HepG2 (cell line): Measurements from ENCODE around the gene SNCAIP. TPM values are rescaled to one million over a fixed set of nuclear protein-coding genes. Genes with fewer than 3 reads are reported as not detected.

ENCODE experiments used
- ATAC-seq: fragments of 200-7000 bp; cut with Tn5 transposase; 3 replicates; pipeline ENCODE4 v1.9.1; 2020; ENCODE audit warnings: mild to moderate bottlenecking, moderate library complexity
- BruUV-seq: library from RNA; stranded (reverse); fragments of 400-500 nt; replicated peaks from 2 replicates; lab custom pipeline; 2021; lab: Mats Ljungman, UMichigan
- CTCF ChIA-PET: fragments of 300-600 bp; formaldehyde crosslinking; extraction: SDS; loops from one replicate; lab custom pipeline; 2021; ENCODE audit warnings: low total read pairs, inconsistent platforms, low intra/inter-chr PET ratio; lab: Yijun Ruan, JAX
- POLR2A ChIA-PET: fragments of 350-600 bp; sonication (Branson Sonifier 250); formaldehyde crosslinking; loops from one replicate; lab custom pipeline; 2020; ENCODE audit warnings: antibody characterized with exemption, inconsistent platforms; lab: Yijun Ruan, JAX
- DNase-seq: peaks from one replicate; pipeline ENCODE4 v3.0.0-alpha.2; 2015; ENCODE audit warnings: low spot score
- FAIRE-seq: peaks from 3 replicates; lab custom pipeline; 2011; peaks lifted over from hg19 to GRCh38; lab: Jason Lieb, UNC
- H2AFZ ChIP-seq: one replicate; pipeline ENCODE4 v1.6.1; 2011; ENCODE audit warnings: low read length, inconsistent platforms
- H3K27ac ChIP-seq: fragments of 300-600 bp; 3 replicates; pipeline ENCODE4 v1.8.0; 2011; ENCODE audit warnings: mixed run types, mild to moderate bottlenecking, mixed read lengths, low read length, inconsistent platforms; ENCODE audit not compliant: insufficient read depth; ENCODE audit errors: extremely low read length
- H3K27me3 ChIP-seq, 2 experiments: fragments of 200-600 bp in 1 of 2; 2 replicates in 1 of 2; 3 replicates in 1 of 2; pipeline versions ENCODE4 v1.6.0 to v1.8.0; 2011; ENCODE audit warnings: low read length in 2 of 2, mild to moderate bottlenecking in 2 of 2, moderate library complexity in 2 of 2, inconsistent platforms in 1 of 2; ENCODE audit not compliant: insufficient read depth in 2 of 2, control insufficient read depth in 1 of 2
- H3K36me3 ChIP-seq, 2 experiments: fragments of 200-600 bp in 1 of 2; replicated peaks in 1 of 2; 2 replicates in 1 of 2; 3 replicates in 1 of 2; pipeline versions ENCODE4 v1.5.1 to v1.8.0; 2011; ENCODE audit warnings: low read length in 2 of 2, inconsistent platforms in 1 of 2; ENCODE audit not compliant: insufficient read depth in 2 of 2, control insufficient read depth in 1 of 2
- H3K4me1 ChIP-seq: 2 replicates; pipeline ENCODE4 v1.5.1; 2012; ENCODE audit warnings: low read length, inconsistent platforms; ENCODE audit not compliant: insufficient read depth
- H3K4me2 ChIP-seq: 2 replicates; pipeline ENCODE4 v1.6.0; 2011; ENCODE audit warnings: low read depth, low read length, inconsistent platforms
- H3K4me3 ChIP-seq, 3 experiments: fragments of 200-600 bp in 1 of 3; sonication (generic), shearing (Covaris generic) in 1 of 3; replicated peaks in 1 of 3; 2 replicates each; pipeline ENCODE4 v1.5.1; 2011 to 2016; ENCODE audit warnings: low read length in 3 of 3, inconsistent platforms in 2 of 3, low read depth in 2 of 3, mild to moderate bottlenecking in 2 of 3, control low read depth in 1 of 3, mixed read lengths in 1 of 3; ENCODE audit not compliant: insufficient read depth in 1 of 3
- H3K79me2 ChIP-seq: one replicate; pipeline ENCODE4 v1.6.1; 2011; ENCODE audit warnings: low read length, inconsistent platforms; ENCODE audit not compliant: insufficient read depth
- H3K9ac ChIP-seq: 2 replicates; pipeline ENCODE4 v1.6.0; 2011; ENCODE audit warnings: mild to moderate bottlenecking, low read depth, low read length, inconsistent platforms; ENCODE audit not compliant: insufficient read depth
- H3K9me3 ChIP-seq: 2 replicates; pipeline ENCODE4 v1.5.1; 2012; ENCODE audit warnings: mild to moderate bottlenecking, low read length
- H4K20me1 ChIP-seq: 2 replicates; pipeline ENCODE4 v1.6.0; 2011; ENCODE audit warnings: inconsistent platforms, mild to moderate bottlenecking, low read length, moderate library complexity; ENCODE audit not compliant: insufficient read depth
- ARHGAP35 ChIP-seq: sonication (generic); formaldehyde crosslinking; IDR thresholded peaks from 2 replicates; pipeline ENCODE4 v1.9.0; 2022; ENCODE audit warnings: mild to moderate bottlenecking, inconsistent platforms, moderate library complexity, missing genetic modification reagents, borderline replicate concordance
- FOXC1 ChIP-seq: sonication (generic); formaldehyde crosslinking; IDR thresholded peaks from 2 replicates; pipeline ENCODE4 v1.8.0; 2022; ENCODE audit warnings: mild to moderate bottlenecking, missing genetic modification reagents, borderline replicate concordance
- GTF3A ChIP-seq: sonication (generic); formaldehyde crosslinking; conservative IDR thresholded peaks from 2 replicates; pipeline ENCODE4 v1.4.0; 2020; ENCODE audit warnings: mild to moderate bottlenecking, missing genetic modification reagents
- JUNB ChIP-seq: sonication (generic); formaldehyde crosslinking; IDR thresholded peaks from 2 replicates; pipeline ENCODE4 v1.8.0; 2022; ENCODE audit warnings: missing genetic modification reagents, mild to moderate bottlenecking, borderline replicate concordance
- MIXL1 ChIP-seq: IDR thresholded peaks from 2 replicates; pipeline ENCODE4 v1.6.1; 2016
- NFE2 ChIP-seq: sonication (generic); formaldehyde crosslinking; IDR thresholded peaks from 2 replicates; pipeline ENCODE4 v1.4.0; 2020; ENCODE audit warnings: missing genetic modification reagents
- NR2C2 ChIP-seq: sonication (generic); formaldehyde crosslinking; IDR thresholded peaks from 2 replicates; pipeline ENCODE4 v1.4.0; 2020; ENCODE audit warnings: missing genetic modification reagents, mild to moderate bottlenecking, moderate library complexity, borderline replicate concordance
- PAF1 ChIP-seq: IDR thresholded peaks from 2 replicates; pipeline ENCODE4 v1.6.1; 2016; ENCODE audit warnings: missing genetic modification reagents, missing compliant biosample characterization
- SAFB2 ChIP-seq: sonication (generic); formaldehyde crosslinking; IDR thresholded peaks from 2 replicates; pipeline ENCODE4 v1.5.1; 2020; ENCODE audit warnings: missing genetic modification reagents, low read depth, mild to moderate bottlenecking, borderline replicate concordance
- SNRNP70 ChIP-seq: fragments of 200-400 bp; formaldehyde crosslinking; IDR thresholded peaks from 2 replicates; pipeline ENCODE4 v1.6.1; 2017; ENCODE audit warnings: mild to moderate bottlenecking, low read depth, low read length, moderate library complexity
- TAF15 ChIP-seq: fragments of 200-400 bp; formaldehyde crosslinking; IDR thresholded peaks from one replicate; pipeline ENCODE4 v1.6.1; 2018; ENCODE audit warnings: mild to moderate bottlenecking, low read depth, low read length; ENCODE audit not compliant: poor library complexity, severe bottlenecking
- ZNF567 ChIP-seq: sonication (generic); formaldehyde crosslinking; IDR thresholded peaks from 2 replicates; pipeline ENCODE4 v1.8.1; 2023; ENCODE audit warnings: mild to moderate bottlenecking, missing genetic modification reagents, borderline replicate concordance
- ZNF629 ChIP-seq: sonication (generic); formaldehyde crosslinking; conservative IDR thresholded peaks from 2 replicates; pipeline ENCODE4 v1.5.0; 2020; ENCODE audit warnings: missing genetic modification reagents
- WGBS: methylation state at CpG from one replicate; pipeline ENCODE4 v1.1.6; 2017; ENCODE audit warnings: low lambda C conversion rate; 5-methylcytosine and 5-hydroxymethylcytosine counted together
- in situ Hi-C: cut with HindIII; loops from 2 replicates; pipeline ENCODE4 v1.10.0; 2017; ENCODE audit warnings: low pct_unique_long_range_greater_than_20kb; ENCODE audit not compliant: extremely low pct_ligation_motif_present
- intact Hi-C: fragments of 100-400 bp; cut with micrococcal nuclease; formaldehyde crosslinking; loops from one replicate; pipeline ENCODE4 v1.10.0; 2022; ENCODE audit not compliant: unreplicated experiment
- polyA plus RNA-seq, 8 experiments: library from polyadenylated mRNA; depleted of rRNA in 3 of 8; stranded (reverse) in 7 of 8; unstranded in 1 of 8; fragments of >200 nt; fragmentation: Illumina TruSeq in 4 of 8; extraction: Trizol in 4 of 8; gene quantifications; 2 replicates each; pipeline versions ENCODE4 v1.2.1 to v1.2.3, GENCODE V29; 2011 to 2016; ENCODE audit warnings: low read depth in 4 of 8, missing spikeins in 1 of 8, mixed read lengths in 1 of 8; ENCODE audit not compliant: insufficient read depth in 1 of 8
- total RNA-seq, 5 experiments: library from RNA; depleted of rRNA; stranded (reverse); fragments of >200 nt; fragmentation: Illumina TruSeq; extraction: Trizol; gene quantifications; 2 replicates each; pipeline ENCODE4 v1.2.3, GENCODE V29; 2016; ENCODE audit warnings: low read depth in 1 of 5
- TF ChIP-seq, protein P1 (sequence below): sonication (generic); formaldehyde crosslinking; IDR thresholded peaks from 2 replicates; pipeline ENCODE4 v1.9.0; 2021; ENCODE audit warnings: mild to moderate bottlenecking, missing genetic modification reagents

Gene SNCAIP
- total and polyA plus RNA-seq, 2 of the 13 experiments (the other 11 are each of a cell fraction or from before 2014, with no cell fraction given): not detected

DNA sequence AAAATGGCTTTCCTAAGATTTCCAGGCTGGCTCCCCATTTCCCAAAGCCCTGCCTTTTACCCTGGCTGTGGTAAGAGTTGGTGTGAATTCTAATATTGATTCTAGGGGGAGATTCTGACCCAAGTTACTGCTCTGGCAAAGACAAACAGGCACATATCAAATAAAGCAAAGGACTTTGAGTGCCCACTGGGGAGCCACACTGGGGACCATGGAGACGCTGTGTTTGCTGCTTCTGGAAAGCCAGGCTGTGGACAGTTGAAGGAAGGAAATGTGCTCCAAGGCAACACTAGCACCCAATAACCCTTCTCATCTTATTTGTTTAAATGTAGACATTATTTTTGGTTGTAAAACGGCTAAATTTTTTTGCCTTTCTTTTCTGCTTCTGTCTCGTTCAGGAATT is 78.7 kb downstream of the SNCAIP start (continued):
- TF ChIP-seq, protein P1, sequence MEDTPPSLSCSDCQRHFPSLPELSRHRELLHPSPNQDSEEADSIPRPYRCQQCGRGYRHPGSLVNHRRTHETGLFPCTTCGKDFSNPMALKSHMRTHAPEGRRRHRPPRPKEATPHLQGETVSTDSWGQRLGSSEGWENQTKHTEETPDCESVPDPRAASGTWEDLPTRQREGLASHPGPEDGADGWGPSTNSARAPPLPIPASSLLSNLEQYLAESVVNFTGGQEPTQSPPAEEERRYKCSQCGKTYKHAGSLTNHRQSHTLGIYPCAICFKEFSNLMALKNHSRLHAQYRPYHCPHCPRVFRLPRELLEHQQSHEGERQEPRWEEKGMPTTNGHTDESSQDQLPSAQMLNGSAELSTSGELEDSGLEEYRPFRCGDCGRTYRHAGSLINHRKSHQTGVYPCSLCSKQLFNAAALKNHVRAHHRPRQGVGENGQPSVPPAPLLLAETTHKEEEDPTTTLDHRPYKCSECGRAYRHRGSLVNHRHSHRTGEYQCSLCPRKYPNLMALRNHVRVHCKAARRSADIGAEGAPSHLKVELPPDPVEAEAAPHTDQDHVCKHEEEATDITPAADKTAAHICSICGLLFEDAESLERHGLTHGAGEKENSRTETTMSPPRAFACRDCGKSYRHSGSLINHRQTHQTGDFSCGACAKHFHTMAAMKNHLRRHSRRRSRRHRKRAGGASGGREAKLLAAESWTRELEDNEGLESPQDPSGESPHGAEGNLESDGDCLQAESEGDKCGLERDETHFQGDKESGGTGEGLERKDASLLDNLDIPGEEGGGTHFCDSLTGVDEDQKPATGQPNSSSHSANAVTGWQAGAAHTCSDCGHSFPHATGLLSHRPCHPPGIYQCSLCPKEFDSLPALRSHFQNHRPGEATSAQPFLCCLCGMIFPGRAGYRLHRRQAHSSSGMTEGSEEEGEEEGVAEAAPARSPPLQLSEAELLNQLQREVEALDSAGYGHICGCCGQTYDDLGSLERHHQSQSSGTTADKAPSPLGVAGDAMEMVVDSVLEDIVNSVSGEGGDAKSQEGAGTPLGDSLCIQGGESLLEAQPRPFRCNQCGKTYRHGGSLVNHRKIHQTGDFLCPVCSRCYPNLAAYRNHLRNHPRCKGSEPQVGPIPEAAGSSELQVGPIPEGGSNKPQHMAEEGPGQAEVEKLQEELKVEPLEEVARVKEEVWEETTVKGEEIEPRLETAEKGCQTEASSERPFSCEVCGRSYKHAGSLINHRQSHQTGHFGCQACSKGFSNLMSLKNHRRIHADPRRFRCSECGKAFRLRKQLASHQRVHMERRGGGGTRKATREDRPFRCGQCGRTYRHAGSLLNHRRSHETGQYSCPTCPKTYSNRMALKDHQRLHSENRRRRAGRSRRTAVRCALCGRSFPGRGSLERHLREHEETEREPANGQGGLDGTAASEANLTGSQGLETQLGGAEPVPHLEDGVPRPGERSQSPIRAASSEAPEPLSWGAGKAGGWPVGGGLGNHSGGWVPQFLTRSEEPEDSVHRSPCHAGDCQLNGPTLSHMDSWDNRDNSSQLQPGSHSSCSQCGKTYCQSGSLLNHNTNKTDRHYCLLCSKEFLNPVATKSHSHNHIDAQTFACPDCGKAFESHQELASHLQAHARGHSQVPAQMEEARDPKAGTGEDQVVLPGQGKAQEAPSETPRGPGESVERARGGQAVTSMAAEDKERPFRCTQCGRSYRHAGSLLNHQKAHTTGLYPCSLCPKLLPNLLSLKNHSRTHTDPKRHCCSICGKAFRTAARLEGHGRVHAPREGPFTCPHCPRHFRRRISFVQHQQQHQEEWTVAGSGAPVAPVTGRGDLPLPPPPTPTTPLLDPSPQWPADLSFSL (CRISPR knock-in tag): no peak
- TF ChIP-seq JUNB (CRISPR knock-in tag): no peak
- no peak for TF ChIP-seq SNRNP70

DNA sequence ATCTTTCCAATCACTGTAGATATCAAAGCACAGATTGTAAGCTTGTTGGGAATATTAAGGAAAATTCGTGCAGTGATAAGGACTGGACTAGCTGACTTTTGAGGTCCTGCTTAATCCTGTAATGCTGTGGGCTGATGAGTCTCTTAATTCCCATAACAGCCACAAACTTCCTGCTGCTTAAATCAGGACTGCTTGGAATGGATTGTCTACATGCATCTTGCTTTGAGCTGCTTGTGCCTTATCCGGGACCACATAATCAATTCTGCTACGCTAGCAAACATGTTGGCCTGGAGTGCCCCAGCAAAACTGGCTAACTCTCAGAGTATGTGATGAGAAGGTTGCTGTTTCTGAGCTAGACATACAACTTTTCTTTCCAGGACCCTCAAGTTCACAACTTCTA is 79.6 kb downstream of the SNCAIP start:
- Histone ChIP-seq H3K4me3 (no peak overlapping the region), H3K4me1 (no peaks in the 10 kb centered on the region), H3K27me3 (no peaks in the 10 kb centered on the region), H4K20me1 (no peaks in the 10 kb centered on the region), H3K9ac (no peak overlapping the region), H2AFZ (no peak overlapping the region), H3K36me3 (no peaks in the 10 kb centered on the region), H3K9me3 (no peaks in the 10 kb centered on the region), H3K79me2 (no peaks in the 10 kb centered on the region), H3K27ac (no peak overlapping the region)
- in situ Hi-C loops (no loop called here), intact Hi-C loops (loop anchor here (1.0 kb wide), 1 partner anchor 45 kb away; no protein-coding TSS in a partner anchor)
- ChIA-PET POLR2A (no interaction called here), CTCF (no interaction called here)
- ATAC-seq: no peak
- no peak for FAIRE-seq
- BruUV-seq: no TSS peak
- WGBS: 39% methylated on average over 3 of the region's 3 CpGs
- DNase-seq: no peak
- TF ChIP-seq ZNF567 (CRISPR knock-in tag) (no peak), SAFB2 (CRISPR knock-in tag) (no peak), ZNF629 (CRISPR knock-in tag) (no peak), ARHGAP35 (CRISPR knock-in tag) (no peak), NR2C2 (CRISPR knock-in tag) (no peak), PAF1 (CRISPR knock-in tag) (no peak), FOXC1 (no peak), GTF3A (CRISPR knock-in tag) (no peak), MIXL1 (CRISPR knock-in tag) (no peak), TAF15 (no peak), NFE2 (CRISPR knock-in tag) (no peak)
- TF ChIP-seq, all 625 proteins: peak for 0
- no peak overlapping the region for H3K4me2 ChIP-seq
